Ascending aorta (tissue), 2 donors: ENCODE results near the gene CRK. TPM values are rescaled to one million over a fixed set of nuclear protein-coding genes. Genes with fewer than 3 reads are reported as not detected.
A peak's percentile ranks its signal among the peaks of the same experiment; 100 is the strongest.

Experiments used
- DNase-seq, 2 donors: peaks; one replicate each; pipeline ENCODE4 v3.0.0-alpha.2; 2019; ENCODE audit warnings: low spot score in 2 of 2
- H3K27ac ChIP-seq, 2 donors: fragments of 200-600 bp; sonication (generic); one replicate each; pipeline ENCODE4 v1.5.1; 2016 to 2017; ENCODE audit warnings: mild to moderate bottlenecking in 1 of 2
- H3K27me3 ChIP-seq: fragments of 200-600 bp; sonication (generic); one replicate; pipeline ENCODE4 v1.5.1; 2017
- H3K36me3 ChIP-seq, 2 donors: fragments of 200-600 bp; sonication (generic); one replicate each; pipeline ENCODE4 v1.5.1; 2016
- H3K4me1 ChIP-seq, 2 donors: fragments of 200-600 bp; sonication (generic); one replicate each; pipeline ENCODE4 v1.5.1; 2016 to 2017; ENCODE audit warnings: mild to moderate bottlenecking in 1 of 2
- H3K4me3 ChIP-seq, 2 donors: fragments of 200-600 bp; sonication (generic); one replicate each; pipeline ENCODE4 v1.5.1; 2016 to 2017; ENCODE audit warnings: mild to moderate bottlenecking in 1 of 2
- H3K9me3 ChIP-seq, 2 donors: fragments of 200-600 bp; sonication (generic); one replicate each; pipeline ENCODE4 v1.5.1; 2016
- intact Hi-C: fragments of 100-400 bp; cut with DNase I; formaldehyde crosslinking; loops from one replicate; pipeline ENCODE4 v1.15.1; 2023
- total RNA-seq: library from RNA; depleted of rRNA; stranded (reverse); fragments of >200 nt; gene quantifications from one replicate; pipeline ENCODE4 v1.1.0, GENCODE V29; 2016
- TF ChIP-seq, protein P1 (sequence below), 3 experiments: fragments of 200-600 bp in 2 of 3; fragments of 450-650 bp in 1 of 3; sonication (generic) in 2 of 3; IDR thresholded peaks; one replicate each; pipeline ENCODE4 v1.5.1; 2016 to 2019; ENCODE audit warnings: antibody characterized with exemption in 3 of 3, mild to moderate bottlenecking in 1 of 3, moderate library complexity in 1 of 3

The CRK gene
- total RNA-seq, 1 donor from 2014 or later, result 83.4 TPM

GRCh38 chr17:1375615-1376014 lies 80.4 kb downstream of the CRK start:
- H3K9me3 ChIP-seq, result no peaks in the 10 kb centered on the region
- no peak overlapping the region for H3K4me3 ChIP-seq
- no peak for DNase-seq
- TF ChIP-seq, protein P1, sequence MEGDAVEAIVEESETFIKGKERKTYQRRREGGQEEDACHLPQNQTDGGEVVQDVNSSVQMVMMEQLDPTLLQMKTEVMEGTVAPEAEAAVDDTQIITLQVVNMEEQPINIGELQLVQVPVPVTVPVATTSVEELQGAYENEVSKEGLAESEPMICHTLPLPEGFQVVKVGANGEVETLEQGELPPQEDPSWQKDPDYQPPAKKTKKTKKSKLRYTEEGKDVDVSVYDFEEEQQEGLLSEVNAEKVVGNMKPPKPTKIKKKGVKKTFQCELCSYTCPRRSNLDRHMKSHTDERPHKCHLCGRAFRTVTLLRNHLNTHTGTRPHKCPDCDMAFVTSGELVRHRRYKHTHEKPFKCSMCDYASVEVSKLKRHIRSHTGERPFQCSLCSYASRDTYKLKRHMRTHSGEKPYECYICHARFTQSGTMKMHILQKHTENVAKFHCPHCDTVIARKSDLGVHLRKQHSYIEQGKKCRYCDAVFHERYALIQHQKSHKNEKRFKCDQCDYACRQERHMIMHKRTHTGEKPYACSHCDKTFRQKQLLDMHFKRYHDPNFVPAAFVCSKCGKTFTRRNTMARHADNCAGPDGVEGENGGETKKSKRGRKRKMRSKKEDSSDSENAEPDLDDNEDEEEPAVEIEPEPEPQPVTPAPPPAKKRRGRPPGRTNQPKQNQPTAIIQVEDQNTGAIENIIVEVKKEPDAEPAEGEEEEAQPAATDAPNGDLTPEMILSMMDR (IDR thresholded peaks at IDR 0.05), result no peak
- peaks cover 15 to 62% of the 10 kb centered on the region in 2 donors for H3K4me1 ChIP-seq
- H3K36me3 ChIP-seq, result peaks cover 0 to 8% of the 10 kb centered on the region in 2 donors
- H3K27ac ChIP-seq, result no peak overlapping the region
- intact Hi-C loops, result no loop called here
- H3K27me3 ChIP-seq, result no peaks in the 10 kb centered on the region

DNA sequence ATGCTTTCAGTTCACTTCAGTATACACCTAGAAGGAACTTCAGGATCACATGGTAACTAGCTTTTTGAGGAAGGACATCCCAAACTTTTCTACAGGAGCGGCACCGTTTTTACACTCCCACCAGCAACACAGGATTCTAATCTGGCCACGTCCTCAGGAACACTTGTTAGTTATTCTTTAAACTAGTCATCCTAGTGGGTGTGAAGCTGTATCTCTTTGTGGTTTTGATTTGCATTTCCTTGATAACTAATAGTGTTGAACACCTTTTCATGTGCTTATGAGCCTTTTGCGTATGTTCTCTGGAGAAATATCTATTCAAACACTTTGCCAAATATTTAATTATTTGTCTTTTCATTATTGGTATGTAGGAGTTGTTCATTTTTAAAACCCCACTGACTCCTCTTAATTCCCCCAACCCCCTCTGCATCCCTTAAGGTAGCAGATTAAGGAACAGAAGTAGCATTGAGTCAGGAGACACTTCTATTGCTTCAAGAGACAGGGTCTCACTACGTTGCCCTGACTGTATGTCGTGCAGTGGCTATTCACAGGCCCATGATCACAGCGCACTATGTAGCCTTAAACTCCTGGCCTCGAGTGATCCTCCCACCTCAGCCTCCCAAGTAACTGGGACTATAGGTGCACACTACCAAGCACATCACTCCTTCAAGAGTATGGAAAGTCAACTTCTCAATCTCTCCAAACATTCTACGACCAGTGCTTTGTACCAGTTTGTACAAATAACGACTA lies 81.4 kb downstream of the CRK start:
- H3K9me3 ChIP-seq, result no peaks in the 10 kb centered on the region
- no peak overlapping the region for H3K4me3 ChIP-seq
- TF ChIP-seq, protein P1 (IDR thresholded peaks at IDR 0.05), result no peak
- no peak for DNase-seq
- intact Hi-C loops, result no loop called here
- peaks cover 0 to 8% of the 10 kb centered on the region in 2 donors for H3K36me3 ChIP-seq
- peaks cover 13 to 57% of the 10 kb centered on the region in 2 donors for H3K4me1 ChIP-seq
- no peak overlapping the region for H3K27ac ChIP-seq
- no peaks in the 10 kb centered on the region for H3K27me3 ChIP-seq

DNA sequence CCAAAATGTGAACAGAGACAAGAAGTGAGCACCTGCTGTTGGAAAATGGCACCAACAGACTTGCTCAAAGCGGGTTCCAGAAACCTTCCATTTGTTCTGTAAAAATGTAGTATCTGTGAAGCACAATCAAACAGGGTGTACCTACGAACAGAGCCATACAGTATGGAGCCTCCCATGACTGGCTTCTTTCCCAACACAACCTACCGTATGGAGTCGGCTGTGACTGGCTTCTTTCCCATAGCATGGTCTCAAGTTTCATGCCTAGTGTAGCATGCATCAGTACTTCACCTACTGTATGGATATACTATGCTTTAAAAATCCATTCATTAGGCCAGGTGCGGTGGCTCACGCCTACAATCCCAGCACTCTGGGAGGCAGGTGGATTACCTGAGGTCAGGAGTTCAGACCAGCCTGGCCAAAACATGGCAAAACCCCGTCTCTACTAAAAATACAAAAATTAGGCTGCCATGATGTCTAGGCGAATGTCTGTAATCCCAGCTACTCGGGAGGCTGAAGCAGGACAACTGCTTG lies 82.3 kb downstream of the CRK start:
- intact Hi-C loops, result no loop called here
- peak overlapping the region in 1 of 2 donors; percentile 2 for H3K27ac ChIP-seq
- peaks cover 13 to 59% of the 10 kb centered on the region in 2 donors for H3K4me1 ChIP-seq
- peaks cover 0 to 8% of the 10 kb centered on the region in 2 donors for H3K36me3 ChIP-seq
- TF ChIP-seq, protein P1 (IDR thresholded peaks at IDR 0.05), result no peak
- no peaks in the 10 kb centered on the region for H3K9me3 ChIP-seq
- H3K4me3 ChIP-seq, result no peak overlapping the region
- DNase-seq, result no peak
- no peaks in the 10 kb centered on the region for H3K27me3 ChIP-seq

DNA sequence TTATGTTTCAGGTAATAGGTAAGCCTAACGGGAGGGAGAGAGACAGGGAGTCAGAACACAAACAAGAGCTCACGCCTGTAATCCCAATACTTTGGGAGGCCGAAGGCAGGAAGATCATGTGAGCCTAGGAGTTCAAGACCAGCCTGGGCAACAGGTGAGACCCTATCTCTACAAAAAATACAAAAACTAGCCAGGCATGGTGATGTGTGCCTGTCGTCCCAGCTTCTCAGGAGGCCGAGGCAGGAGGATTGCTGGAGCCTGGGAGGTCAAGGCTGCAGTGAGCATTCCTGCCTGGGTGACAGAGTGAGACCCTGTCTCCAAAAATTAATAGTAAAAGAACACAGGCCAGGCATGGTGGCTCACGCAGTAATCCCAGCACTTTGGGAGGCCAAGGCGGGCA lies 83.4 kb downstream of the CRK start:
- Histone ChIP-seq H3K27me3 (no peaks in the 10 kb centered on the region), H3K9me3 (no peaks in the 10 kb centered on the region), H3K27ac (no peak overlapping the region), H3K4me1 (peaks cover 9 to 61% of the 10 kb centered on the region in 2 donors), H3K36me3 (peaks cover 0 to 8% of the 10 kb centered on the region in 2 donors), H3K4me3 (no peak overlapping the region)
- DNase-seq, result no peak
- intact Hi-C loops, result no loop called here
- TF ChIP-seq, protein P1 (IDR thresholded peaks at IDR 0.05), result no peak

DNA sequence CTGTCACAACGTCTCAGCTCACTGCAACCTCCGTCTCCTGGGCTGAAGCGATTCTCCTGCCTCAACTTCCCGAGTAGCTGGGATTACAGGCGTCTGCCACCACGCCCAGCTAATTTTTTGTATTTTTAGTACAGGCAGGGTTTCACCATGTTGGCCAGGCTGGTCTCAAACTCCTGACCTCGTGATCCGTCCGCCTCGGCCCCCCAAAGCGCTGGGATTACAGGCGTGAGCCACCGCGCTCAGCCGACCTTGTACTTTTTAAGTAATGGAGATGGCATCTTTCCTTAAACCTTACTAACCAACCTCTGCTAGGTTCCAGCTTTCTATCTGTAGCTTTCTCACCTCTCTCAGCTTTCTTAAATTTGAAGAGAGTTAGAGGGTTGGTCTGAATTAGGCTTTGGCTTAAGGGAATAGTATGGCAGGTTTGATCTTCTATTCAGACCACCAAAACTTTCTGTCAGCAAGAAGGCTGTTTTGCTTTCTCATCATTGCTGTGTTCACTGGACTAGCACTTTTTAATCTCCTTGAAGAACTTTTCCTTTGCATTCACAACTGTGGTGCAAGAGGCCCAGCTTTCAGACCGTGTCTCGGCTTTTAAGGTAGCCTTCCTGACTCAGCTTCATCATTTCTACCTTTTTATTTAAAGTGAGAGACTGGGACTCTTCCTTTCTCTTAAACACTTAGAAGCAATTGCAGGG lies 84.0 kb downstream of the CRK start:
- H3K9me3 ChIP-seq, result no peaks in the 10 kb centered on the region
- H3K27ac ChIP-seq, result no peak overlapping the region
- TF ChIP-seq, protein P1 (IDR thresholded peaks at IDR 0.05), result no peak
- H3K4me3 ChIP-seq, result no peak overlapping the region
- no peak for DNase-seq
- no peaks in the 10 kb centered on the region for H3K27me3 ChIP-seq
- intact Hi-C loops, result no loop called here
- H3K36me3 ChIP-seq, result peaks cover 0 to 8% of the 10 kb centered on the region in 2 donors
- H3K4me1 ChIP-seq, result peaks cover 6 to 61% of the 10 kb centered on the region in 2 donors

Other genes with a start within 250 kb of the CRK start
- not detected for gene BHLHA9, start 185.8 kb downstream of the CRK start, total RNA-seq
- 12.3 TPM for gene TRARG1, start 176.6 kb downstream of the CRK start, total RNA-seq
- 261 TPM for gene YWHAE, start 56.0 kb downstream of the CRK start, total RNA-seq
- 251 TPM for gene MYO1C, start 36.5 kb upstream of the CRK start, total RNA-seq
- 73.7 TPM for gene INPP5K, start 60.4 kb upstream of the CRK start, total RNA-seq
- 15.9 TPM for gene PITPNA, start 106.6 kb upstream of the CRK start, total RNA-seq
- 27.6 TPM for gene SLC43A2, start 172.6 kb upstream of the CRK start, total RNA-seq
- gene SCARF1, start 189.5 kb upstream of the CRK start, total RNA-seq, result 295 TPM
- gene RILP, start 193.6 kb upstream of the CRK start, total RNA-seq, result 103 TPM
- gene PRPF8, start 228.6 kb upstream of the CRK start, total RNA-seq, result 114 TPM